Superior temporal gyrus (tissue), 1 donor: Measurements from ENCODE around the gene TMEM190.
"Not testable (repeated sequence)": the region's sequence is repeated elsewhere in the genome, so short reads cannot be mapped to it uniquely, and the experiment has no call there.

Source experiments
- DNase-seq: peaks from one replicate; pipeline ENCODE4 v3.0.0-alpha.2; 2016; ENCODE audit errors: extremely low spot score

Gene TMEM190

GRCh38 chr19:55376241-55376933 is at the start of gene TMEM190:
TSS of gene TMEM190 (plus strand) at chr19:55376826. CDS start at chr19:55376854, 28 bp downstream.
- DNase-seq = no peak

- DNase-seq = not testable (repeated sequence)
These were observed 47.8 kb upstream of the TMEM190 start for GRCh38 chr19:55328774-55329318.

GRCh38 chr19:55329791-55330190 is 46.8 kb upstream of the TMEM190 start:
- not testable (repeated sequence) for DNase-seq

GRCh38 chr19:55333870-55334269 is 42.8 kb upstream of the TMEM190 start:
- DNase-seq = no peak

GRCh38 chr19:55336101-55336500 is 40.5 kb upstream of the TMEM190 start:
- DNase-seq = no peak

- DNase-seq = peak; percentile 100
These were observed 37.3 kb upstream of the TMEM190 start, which contains the start of gene KMT5C for GRCh38 chr19:55339105-55339888. TSS of gene KMT5C (plus strand) at chr19:55339876. CDS start at chr19:55341937, 2,061 bp downstream.

- DNase-seq = no peak
These were observed 36.5 kb upstream of the TMEM190 start for GRCh38 chr19:55339889-55340783.

GRCh38 chr19:55340784-55341147 is 35.9 kb upstream of the TMEM190 start:
- no peak for DNase-seq

- DNase-seq = peak; percentile 19
These were observed 35.4 kb upstream of the TMEM190 start for GRCh38 chr19:55341171-55341588.

- DNase-seq = no peak
These were observed 34.8 kb upstream of the TMEM190 start for GRCh38 chr19:55341595-55342531.

- DNase-seq = peak; percentile 65
These were observed 32.2 kb upstream of the TMEM190 start for GRCh38 chr19:55344444-55344843.

GRCh38 chr19:55345101-55345817 is 31.4 kb upstream of the TMEM190 start:
- DNase-seq = no peak

GRCh38 chr19:55345818-55346724 is 30.6 kb upstream of the TMEM190 start:
- no peak for DNase-seq

GRCh38 chr19:55346725-55347441 is 29.7 kb upstream of the TMEM190 start:
- DNase-seq = no peak

- DNase-seq = no peak
These were observed 29.1 kb upstream of the TMEM190 start for GRCh38 chr19:55347442-55348009.

- DNase-seq = no peak
These were observed 28.1 kb upstream of the TMEM190 start for GRCh38 chr19:55348317-55349034.
